SK-N-SH treated with all-trans-retinoic acid at 6 μM for 48 hours (cell line): Measurements from ENCODE around the gene HAUS8.

Experiments used
- ATAC-seq: fragments of 200-7000 bp; cut with Tn5 transposase; 3 replicates; pipeline ENCODE4 v1.9.1; 2020; ENCODE audit warnings: mild to moderate bottlenecking, moderate library complexity
- ARNTL ChIP-seq: fragments of 450-650 bp; formaldehyde crosslinking; IDR thresholded peaks from 2 replicates; pipeline ENCODE4 v1.5.0; 2020; ENCODE audit warnings: low read depth, mild to moderate bottlenecking, moderate library complexity, borderline replicate concordance
- BACH2 ChIP-seq: fragments of 250-450 bp; sonication (Bioruptor Pico); IDR thresholded peaks from 2 replicates; pipeline ENCODE4 v1.9.0; 2021; ENCODE audit warnings: mild to moderate bottlenecking, borderline replicate concordance
- CREB5 ChIP-seq: fragments of 250-450 bp; sonication (Bioruptor Pico); IDR thresholded peaks from 2 replicates; pipeline ENCODE4 v1.5.1; 2020; ENCODE audit warnings: low read depth, mild to moderate bottlenecking, moderate library complexity
- CSDC2 ChIP-seq: fragments of 250-450 bp; sonication (Bioruptor Pico); IDR thresholded peaks from 2 replicates; pipeline ENCODE4 v1.5.0; 2020; ENCODE audit warnings: mild to moderate bottlenecking, moderate library complexity
- CSRNP3 ChIP-seq: fragments of 250-450 bp; sonication (Bioruptor Pico); IDR thresholded peaks from 2 replicates; pipeline ENCODE4 v1.5.1; 2021; ENCODE audit warnings: mild to moderate bottlenecking, moderate library complexity
- ESRRG ChIP-seq: fragments of 250-450 bp; sonication (Bioruptor Pico); IDR thresholded peaks from 2 replicates; pipeline ENCODE4 v1.6.1; 2021; ENCODE audit warnings: mild to moderate bottlenecking
- GLIS3 ChIP-seq: fragments of 250-450 bp; sonication (Bioruptor Pico); IDR thresholded peaks from 2 replicates; pipeline ENCODE4 v1.5.0; 2020; ENCODE audit warnings: mild to moderate bottlenecking, moderate library complexity
- ISL1 ChIP-seq: fragments of 250-450 bp; sonication (Bioruptor Pico); IDR thresholded peaks from 2 replicates; pipeline ENCODE4 v2.1.2; 2022; ENCODE audit warnings: mild to moderate bottlenecking, moderate library complexity
- OSR1 ChIP-seq: fragments of 250-450 bp; sonication (Bioruptor Pico); IDR thresholded peaks from 2 replicates; pipeline ENCODE4 v1.8.0; 2022; ENCODE audit warnings: moderate library complexity, mild to moderate bottlenecking, inconsistent platforms
- PATZ1 ChIP-seq: fragments of 250-450 bp; sonication (Bioruptor Pico); IDR thresholded peaks from 2 replicates; pipeline ENCODE4 v1.8.0; 2020; ENCODE audit warnings: mild to moderate bottlenecking, moderate library complexity, borderline replicate concordance
- POU6F1 ChIP-seq: fragments of 250-450 bp; sonication (Bioruptor Pico); IDR thresholded peaks from 2 replicates; pipeline ENCODE4 v1.8.0; 2021; ENCODE audit warnings: low read depth, mild to moderate bottlenecking, moderate library complexity, borderline replicate concordance
- RARB ChIP-seq: fragments of 250-450 bp; sonication (Bioruptor Pico); IDR thresholded peaks from 2 replicates; pipeline ENCODE4 v1.8.0; 2021; ENCODE audit warnings: mild to moderate bottlenecking, moderate library complexity
- TCF4 ChIP-seq: fragments of 250-450 bp; sonication (Bioruptor Pico); IDR thresholded peaks from 2 replicates; pipeline ENCODE4 v1.8.0; 2021; ENCODE audit warnings: mild to moderate bottlenecking, moderate library complexity, borderline replicate concordance
- TOX ChIP-seq: fragments of 250-450 bp; sonication (Bioruptor Pico); IDR thresholded peaks from 2 replicates; pipeline ENCODE4 v1.8.0; 2021; ENCODE audit warnings: mild to moderate bottlenecking, moderate library complexity, borderline replicate concordance
- TSHZ2 ChIP-seq: fragments of 250-450 bp; sonication (Bioruptor Pico); IDR thresholded peaks from 2 replicates; pipeline ENCODE4 v1.5.0; 2020; ENCODE audit warnings: mild to moderate bottlenecking, moderate library complexity
- ZC3H10 ChIP-seq: fragments of 250-450 bp; sonication (Bioruptor Pico); IDR thresholded peaks from 2 replicates; pipeline ENCODE4 v1.5.1; 2021; ENCODE audit warnings: mild to moderate bottlenecking, moderate library complexity
- ZFP3 ChIP-seq: fragments of 250-450 bp; sonication (Bioruptor Pico); IDR thresholded peaks from 2 replicates; pipeline ENCODE4 v1.5.0; 2020; ENCODE audit warnings: mild to moderate bottlenecking, moderate library complexity
- ZFP30 ChIP-seq: fragments of 450-650 bp; formaldehyde crosslinking; IDR thresholded peaks from 2 replicates; pipeline ENCODE4 v1.5.0; 2022; ENCODE audit warnings: mild to moderate bottlenecking, moderate library complexity
- ZNF70 ChIP-seq: fragments of 450-650 bp; formaldehyde crosslinking; IDR thresholded peaks from 2 replicates; pipeline ENCODE4 v1.5.0; 2020; ENCODE audit warnings: mild to moderate bottlenecking, moderate library complexity
- ZNF8 ChIP-seq: fragments of 450-650 bp; formaldehyde crosslinking; IDR thresholded peaks from 2 replicates; pipeline ENCODE4 v1.5.0; 2020; ENCODE audit warnings: mild to moderate bottlenecking, moderate library complexity

Gene HAUS8

GRCh38 chr19:17112271-17112670, 37.0 kb upstream of the HAUS8 start:
- ATAC-seq, result no peak
- TF ChIP-seq ZC3H10 (CRISPR knock-in tag) (no peak), OSR1 (no peak), RARB (CRISPR knock-in tag) (no peak), TOX (no peak), ZNF70 (no peak), CSRNP3 (no peak), ESRRG (CRISPR knock-in tag) (no peak), ZNF8 (CRISPR knock-in tag) (no peak), ARNTL (CRISPR knock-in tag) (no peak), PATZ1 (no peak), POU6F1 (CRISPR knock-in tag) (no peak), CREB5 (CRISPR knock-in tag) (no peak), GLIS3 (CRISPR knock-in tag) (no peak), TSHZ2 (CRISPR knock-in tag) (no peak), ZFP3 (no peak), BACH2 (CRISPR knock-in tag) (no peak), ZFP30 (no peak), TCF4 (no peak)

- TF ChIP-seq BACH2 (CRISPR knock-in tag) (no peak), TOX (no peak), CSRNP3 (no peak), CSDC2 (CRISPR knock-in tag) (no peak), CREB5 (CRISPR knock-in tag) (no peak)
- no peak for ATAC-seq
These were observed 36.5 kb upstream of the HAUS8 start for GRCh38 chr19:17111766-17112165.

- ATAC-seq, result no peak
- TF ChIP-seq BACH2 (CRISPR knock-in tag) (no peak), PATZ1 (no peak), ISL1 (no peak), RARB (CRISPR knock-in tag) (no peak), GLIS3 (CRISPR knock-in tag) (no peak), ESRRG (CRISPR knock-in tag) (no peak), OSR1 (no peak), ZFP3 (no peak)
These were observed 35.3 kb upstream of the HAUS8 start for GRCh38 chr19:17110599-17110966.
